ENCODE results near the gene TSPYL4.
A peak's percentile ranks its signal among the peaks of the same experiment; 100 is the strongest.

The TSPYL4 gene

GRCh38 chr6:116247285-116247684 is 6.6 kb downstream of the TSPYL4 start:
- Histone ChIP-seq H3K4me3 (ENCODE audit: low read depth, low read length) (no peak overlapping the region), H3K36me3 (peaks cover 7% of the 10 kb centered on the region), H3K9me3 (no peaks in the 10 kb centered on the region), H3K27me3 (no peaks in the 10 kb centered on the region), H3K4me1 (peaks cover 22% of the 10 kb centered on the region)
- DNase-seq = no peak
- TF ChIP-seq, protein P1, sequence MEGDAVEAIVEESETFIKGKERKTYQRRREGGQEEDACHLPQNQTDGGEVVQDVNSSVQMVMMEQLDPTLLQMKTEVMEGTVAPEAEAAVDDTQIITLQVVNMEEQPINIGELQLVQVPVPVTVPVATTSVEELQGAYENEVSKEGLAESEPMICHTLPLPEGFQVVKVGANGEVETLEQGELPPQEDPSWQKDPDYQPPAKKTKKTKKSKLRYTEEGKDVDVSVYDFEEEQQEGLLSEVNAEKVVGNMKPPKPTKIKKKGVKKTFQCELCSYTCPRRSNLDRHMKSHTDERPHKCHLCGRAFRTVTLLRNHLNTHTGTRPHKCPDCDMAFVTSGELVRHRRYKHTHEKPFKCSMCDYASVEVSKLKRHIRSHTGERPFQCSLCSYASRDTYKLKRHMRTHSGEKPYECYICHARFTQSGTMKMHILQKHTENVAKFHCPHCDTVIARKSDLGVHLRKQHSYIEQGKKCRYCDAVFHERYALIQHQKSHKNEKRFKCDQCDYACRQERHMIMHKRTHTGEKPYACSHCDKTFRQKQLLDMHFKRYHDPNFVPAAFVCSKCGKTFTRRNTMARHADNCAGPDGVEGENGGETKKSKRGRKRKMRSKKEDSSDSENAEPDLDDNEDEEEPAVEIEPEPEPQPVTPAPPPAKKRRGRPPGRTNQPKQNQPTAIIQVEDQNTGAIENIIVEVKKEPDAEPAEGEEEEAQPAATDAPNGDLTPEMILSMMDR (IDR thresholded peaks at IDR 0.05; ENCODE audit: low read depth, low read length) = no peak

DNA sequence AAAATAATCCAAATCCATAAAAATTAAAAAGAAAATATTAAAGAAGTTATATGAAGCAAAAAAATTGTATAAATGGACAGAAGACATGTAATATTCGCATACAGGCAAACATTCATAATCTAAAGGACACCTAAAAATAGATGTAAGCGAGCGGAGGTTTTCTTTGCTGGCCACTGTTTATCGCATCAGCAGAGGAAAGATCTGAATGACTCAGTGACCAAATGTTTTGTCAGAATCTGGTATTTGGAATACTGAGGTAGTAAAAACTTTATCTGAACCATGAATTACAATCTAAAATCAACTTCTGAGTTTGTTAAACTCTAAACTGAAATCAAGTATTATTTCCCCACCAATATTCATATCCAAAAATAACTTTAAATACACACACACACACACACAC is 7.8 kb downstream of the TSPYL4 start:
- Histone ChIP-seq H3K9me3 (no peaks in the 10 kb centered on the region), H3K36me3 (no peaks in the 10 kb centered on the region; the same call in 1 of the 2 replicates), H3K4me3 (ENCODE audit: low read depth, low read length) (no peak overlapping the region), H3K27me3 (no peaks in the 10 kb centered on the region), H3K4me1 (peaks cover 15% of the 10 kb centered on the region)
- no peak for DNase-seq
- TF ChIP-seq, protein P1 (IDR thresholded peaks at IDR 0.05; ENCODE audit: low read depth, low read length) = no peak

DNA sequence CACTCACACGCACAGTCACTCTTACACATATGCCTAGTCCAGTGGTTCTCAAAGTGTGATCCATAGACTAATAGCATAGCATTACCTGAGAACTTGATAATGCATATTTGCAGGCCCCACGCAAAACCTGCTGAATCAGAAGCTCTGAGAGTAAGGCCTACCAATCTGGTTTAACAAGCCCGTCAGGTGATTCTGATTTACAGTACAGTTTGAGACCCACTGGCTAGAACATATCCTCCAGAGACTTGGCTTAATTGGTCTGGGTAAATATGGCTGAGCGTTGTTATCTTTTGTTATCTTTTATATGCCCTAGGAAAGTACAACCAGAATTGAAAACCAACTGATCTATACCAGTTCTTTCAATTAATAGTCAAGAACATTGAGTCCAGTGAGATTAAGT is 9.6 kb downstream of the TSPYL4 start:
- peak; percentile 25 for DNase-seq
- Histone ChIP-seq H3K4me1 (peaks cover 15% of the 10 kb centered on the region), H3K4me3 (ENCODE audit: low read depth, low read length) (no peak overlapping the region), H3K36me3 (no peaks in the 10 kb centered on the region), H3K27me3 (no peaks in the 10 kb centered on the region), H3K9me3 (no peaks in the 10 kb centered on the region)
- TF ChIP-seq, protein P1 (IDR thresholded peaks at IDR 0.05; ENCODE audit: low read depth, low read length) = no peak

DNA sequence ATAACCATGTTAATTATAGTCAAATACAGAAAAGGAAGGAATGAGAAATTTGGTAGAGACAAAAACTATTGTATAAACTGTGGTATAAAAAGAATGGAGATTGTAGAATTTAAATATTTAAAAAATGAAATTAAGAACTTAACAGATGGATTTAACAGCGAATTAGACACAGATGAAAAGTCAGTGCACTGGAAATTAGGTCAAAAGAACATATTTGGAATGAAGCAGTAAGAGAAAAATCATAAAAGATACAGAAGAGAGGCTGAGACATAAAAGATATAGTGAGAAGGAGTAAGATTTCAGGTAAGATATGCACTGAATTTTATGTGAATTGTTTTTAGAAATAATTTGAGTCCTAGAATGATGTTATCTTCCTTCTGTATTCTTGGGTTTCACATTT is 14.0 kb downstream of the TSPYL4 start:
- TF ChIP-seq, protein P1 (IDR thresholded peaks at IDR 0.05; ENCODE audit: low read depth, low read length) = no peak
- DNase-seq = no peak

GRCh38 chr6:116239256-116239655 is 14.6 kb downstream of the TSPYL4 start:
- H3K4me3 ChIP-seq (ENCODE audit: low read depth, low read length) = no peak overlapping the region
- TF ChIP-seq, protein P1 (IDR thresholded peaks at IDR 0.05; ENCODE audit: low read depth, low read length) = no peak
- H3K9me3 ChIP-seq = no peaks in the 10 kb centered on the region
- H3K27me3 ChIP-seq = no peaks in the 10 kb centered on the region
- H3K4me1 ChIP-seq = peaks cover 5% of the 10 kb centered on the region; the same call in 1 of the 2 replicates
- H3K36me3 ChIP-seq = no peaks in the 10 kb centered on the region
- no peak for DNase-seq

More for the DNA sequence above, 14.0 kb downstream of the TSPYL4 start:
- no peaks in the 10 kb centered on the region for H3K27me3 ChIP-seq
- H3K36me3 ChIP-seq = no peaks in the 10 kb centered on the region
- no peak overlapping the region for H3K4me3 ChIP-seq (ENCODE audit: low read depth, low read length)
- H3K4me1 ChIP-seq = peaks cover 9% of the 10 kb centered on the region; the same call in 1 of the 2 replicates
- H3K9me3 ChIP-seq = no peaks in the 10 kb centered on the region

DNA sequence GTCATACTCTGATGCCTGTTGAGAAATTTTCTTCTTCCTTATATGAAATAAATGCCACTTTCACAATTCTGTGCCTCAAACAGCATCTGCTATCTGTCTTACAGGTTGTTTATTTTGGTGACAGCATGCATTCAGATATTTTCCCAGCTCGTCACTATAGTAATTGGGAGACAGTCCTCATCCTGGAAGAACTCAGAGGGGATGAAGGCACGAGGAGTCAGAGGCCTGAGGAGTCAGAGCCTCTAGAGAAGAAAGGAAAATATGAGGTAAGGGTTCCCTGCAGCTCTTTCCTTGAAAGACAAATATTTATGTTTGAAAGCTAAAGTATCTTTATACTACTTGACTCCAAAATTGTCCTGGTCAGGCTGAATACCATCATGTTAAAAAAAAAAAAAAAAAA is 15.8 kb downstream of the TSPYL4 start:
- Histone ChIP-seq H3K36me3 (no peaks in the 10 kb centered on the region), H3K4me3 (ENCODE audit: low read depth, low read length) (no peak overlapping the region), H3K9me3 (no peaks in the 10 kb centered on the region), H3K4me1 (no peaks in the 10 kb centered on the region), H3K27me3 (no peaks in the 10 kb centered on the region)
- no peak for DNase-seq
- TF ChIP-seq, protein P1 (IDR thresholded peaks at IDR 0.05; ENCODE audit: low read depth, low read length) = no peak
